ENCODE data around the gene ERBB4. TPM values are rescaled to one million over a fixed set of nuclear protein-coding genes. Genes with fewer than 3 reads are reported as not detected.

ERBB4 gene
- total and polyA plus RNA-seq, 10 of the 15 experiments (the other 5 are each of a cell fraction or from before 2014, with no cell fraction given), result under 0.01 to 0.23 (median 0.01) TPM; not detected in 4

- DNase-seq (ENCODE audit: low read depth, low spot score), result no peak
- TF ChIP-seq BMI1 (IDR thresholded peaks at IDR 0.05; ENCODE audit: borderline replicate concordance) (no peak), NFIC (IDR thresholded peaks at IDR 0.05; ENCODE audit: low read depth, low read length) (no peak), CTCF (IDR thresholded peaks at IDR 0.05 in 2 of 3, conservative IDR thresholded peaks at IDR 0.05 in 1 of 3; ENCODE audit: control insufficient read depth in 2 of 3, extremely low read depth in 1 of 3, insufficient read depth in 1 of 3, low read depth in 3 of 3, low read length in 3 of 3) (no peak), CHD4 (IDR thresholded peaks at IDR 0.05) (no peak), HDAC2 (IDR thresholded peaks at IDR 0.05) (no peak), PKNOX1 (IDR thresholded peaks at IDR 0.05) (no peak), E2F4 (IDR thresholded peaks at IDR 0.05; ENCODE audit: low read depth, low read length) (no peak), GATAD2B (conservative IDR thresholded peaks at IDR 0.05; ENCODE audit: low read depth) (no peak), ZBTB11 (CRISPR knock-in tag; IDR thresholded peaks at IDR 0.05) (no peak), TCF12 (IDR thresholded peaks at IDR 0.05; ENCODE audit: low read depth, low read length) (no peak), RELB (IDR thresholded peaks at IDR 0.05; ENCODE audit: low read depth) (no peak), WRNIP1 (IDR thresholded peaks at IDR 0.05; ENCODE audit: borderline replicate concordance, low read depth, low read length) (no peak), ZNF274 (IDR thresholded peaks at IDR 0.05; ENCODE audit: insufficient read depth, insufficient read length) (no peak), NRF1 (conservative IDR thresholded peaks at IDR 0.05; ENCODE audit: low read depth, low read length) (no peak), ATF7 (IDR thresholded peaks at IDR 0.05; ENCODE audit: low read depth) (no peak), MTA3 (IDR thresholded peaks at IDR 0.05; ENCODE audit: borderline replicate concordance, low read length) (no peak), ZNF24 (IDR thresholded peaks at IDR 0.05) (no peak)
- Histone ChIP-seq H3K27ac (ENCODE audit: control insufficient read depth, insufficient read depth) (no peak overlapping the region), H3K4me2 (ENCODE audit: control insufficient read depth, insufficient read depth) (no peak overlapping the region), H4K20me1 (ENCODE audit: control insufficient read depth, insufficient read depth) (no peaks in the 10 kb centered on the region), H3K79me2 (ENCODE audit: control insufficient read depth, insufficient read depth, low read length) (no peaks in the 10 kb centered on the region), H3K4me3 (no peak overlapping the region), H3K36me3 (ENCODE audit: control insufficient read depth in 2 of 2, insufficient read depth in 2 of 2, low read length in 1 of 2) (no peaks in the 10 kb centered on the region), H3K4me1 (ENCODE audit: control insufficient read depth, insufficient read depth, low read length) (no peaks in the 10 kb centered on the region), H3K9ac (ENCODE audit: control insufficient read depth, insufficient read depth, low read length) (no peak overlapping the region), H3K9me3 (replicated peaks; ENCODE audit: control insufficient read depth, insufficient read depth, low read length) (no peaks in the 10 kb centered on the region), H2AFZ (ENCODE audit: control insufficient read depth, low read depth, low read length) (no peak overlapping the region), H3K27me3 (replicated peaks in 1 of 2; ENCODE audit: control insufficient read depth in 2 of 2, insufficient read depth in 2 of 2, low read length in 1 of 2) (no peaks in the 10 kb centered on the region)
- ATAC-seq, result no peak
- FAIRE-seq, result no peak
- no TSS peak for BruUV-seq (replicated peaks)
- RAD21 ChIA-PET (ENCODE audit: unreplicated experiment), result no interaction called here
- intact Hi-C loops (cut with micrococcal nuclease; ENCODE audit: unreplicated experiment) (no loop called here), in situ Hi-C loops (cut with MboI) (no loop called here)
- SMC1A ChIA-PET (ENCODE audit: uncharacterized antibody, unreplicated experiment), result interaction anchor here (1.2 kb wide), 1 partner anchor 22 kb away, joined by 3 read pairs; no protein-coding TSS in a partner anchor
- POLR2A ChIA-PET, result no interaction called here
- CTCF ChIA-PET, result no interaction called here
- 0% methylated on average over 2 of the region's 2 CpGs for WGBS (ENCODE audit: insufficient coverage, insufficient replicate concordance, low lambda C conversion rate, missing lambda C conversion rate)
These were observed 815.7 kb downstream of the ERBB4 start for GRCh38 chr2:211722928-211723327.
